Measurements from ENCODE around the gene TANGO2.

Gene TANGO2

DNA sequence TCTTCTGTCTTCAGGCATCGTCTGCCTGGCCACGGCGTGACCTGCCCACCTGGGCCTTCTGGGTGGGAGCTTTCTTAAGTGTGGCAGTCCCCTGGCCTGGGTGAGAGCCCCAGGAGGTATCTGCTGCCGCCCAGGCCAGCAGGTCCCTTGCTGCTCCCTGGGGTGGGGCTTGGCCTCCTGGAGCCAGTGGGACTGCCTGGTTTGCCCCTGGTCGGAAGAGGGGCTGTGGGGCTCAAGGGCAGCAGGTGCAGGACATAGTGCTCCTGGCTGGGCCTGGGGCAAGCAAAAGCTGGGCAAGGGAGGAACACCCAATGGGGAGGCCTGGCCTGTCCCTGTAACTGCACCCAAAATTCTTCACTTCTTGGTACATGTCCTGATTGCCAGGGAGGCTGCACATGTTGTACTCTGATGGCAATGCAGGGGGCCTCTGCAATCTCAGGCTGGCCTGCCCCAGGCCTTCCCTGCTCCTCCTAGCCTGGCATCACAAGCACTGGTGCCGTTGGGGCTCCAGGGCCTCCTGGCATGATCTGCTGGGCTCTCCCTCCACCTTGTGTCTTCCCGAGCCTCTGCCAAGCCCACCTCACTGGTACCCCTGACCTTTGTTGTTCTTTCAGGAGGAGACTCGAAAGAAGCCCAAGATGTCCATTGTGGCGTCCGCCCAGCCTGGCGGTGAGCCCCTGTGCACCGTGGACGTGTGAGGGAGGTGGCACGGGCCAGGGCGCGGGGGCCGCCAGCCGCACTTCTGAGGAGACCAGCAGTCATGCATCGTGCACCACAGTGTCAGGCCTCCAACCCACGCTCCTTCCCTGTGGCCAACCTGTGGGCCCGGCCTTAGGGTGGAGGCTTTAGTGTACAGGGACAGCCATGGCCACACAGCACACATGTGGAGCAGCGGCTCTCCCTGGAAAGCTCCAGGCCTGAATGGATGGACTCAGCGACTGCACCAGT lies 88.8 kb downstream of the TANGO2 start:
- DNase-seq: no peak

DNA sequence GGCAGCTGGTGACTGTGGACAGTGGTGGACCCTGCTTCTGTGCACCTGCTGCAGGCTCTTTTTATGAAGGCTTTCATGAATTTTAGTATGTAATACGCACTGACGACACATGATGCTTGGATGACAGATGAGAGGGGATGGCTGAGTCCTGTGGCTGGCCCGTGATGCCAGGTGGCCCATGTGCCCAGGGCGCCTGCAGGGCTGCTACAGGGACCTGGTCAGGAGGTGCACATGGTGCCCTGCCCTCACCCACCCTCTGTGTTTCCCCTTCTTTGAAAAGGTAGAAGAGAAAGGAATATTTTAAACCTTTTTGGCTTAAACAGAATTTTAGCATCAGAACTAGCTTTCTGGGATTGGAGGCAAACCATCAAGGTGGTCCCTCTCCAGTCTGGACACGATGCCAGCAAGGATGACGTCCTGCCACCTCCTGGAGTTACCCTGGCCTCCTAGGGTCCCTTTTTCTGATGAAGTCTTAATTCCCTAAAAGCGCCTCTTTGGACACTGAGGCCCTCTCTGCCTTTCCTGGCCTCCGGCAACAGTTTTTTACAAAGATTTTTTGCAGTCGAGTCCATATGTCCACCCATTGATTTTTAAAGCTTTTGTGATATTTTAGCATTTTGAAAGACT lies 89.6 kb downstream of the TANGO2 start:
- no peak for DNase-seq

DNA sequence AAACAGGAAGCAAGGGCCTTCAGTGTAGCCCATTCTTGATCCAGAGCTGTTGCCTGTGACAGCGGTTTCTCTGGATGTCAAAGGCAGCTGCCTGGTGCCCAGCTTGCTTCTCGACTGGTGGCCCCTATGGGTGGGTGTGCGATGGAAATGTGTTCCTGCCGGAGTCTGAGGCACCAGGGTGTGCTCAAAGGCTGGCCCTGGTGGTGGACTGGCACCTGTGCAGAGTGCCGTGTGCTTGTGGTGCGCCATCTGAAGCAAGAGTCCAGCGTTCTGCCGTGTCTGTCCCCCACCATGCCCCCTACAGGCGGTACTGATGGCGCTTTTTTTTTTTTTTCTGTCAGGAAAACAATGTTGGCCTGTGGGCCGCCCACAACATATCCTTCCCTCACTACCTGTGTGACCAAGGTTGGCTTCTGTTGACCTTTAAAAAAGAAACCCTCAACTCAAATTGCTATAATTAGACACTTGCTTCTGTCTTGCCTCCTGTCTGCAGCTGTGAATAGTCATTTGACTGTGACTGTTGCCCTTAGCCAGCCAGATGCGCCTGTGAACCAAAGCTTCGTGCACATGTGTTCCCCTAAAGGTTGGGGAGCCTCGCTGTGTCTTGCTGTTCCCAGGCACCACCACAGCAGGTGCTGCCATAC lies 90.3 kb downstream of the TANGO2 start:
- peak; percentile 30 for DNase-seq

DNA sequence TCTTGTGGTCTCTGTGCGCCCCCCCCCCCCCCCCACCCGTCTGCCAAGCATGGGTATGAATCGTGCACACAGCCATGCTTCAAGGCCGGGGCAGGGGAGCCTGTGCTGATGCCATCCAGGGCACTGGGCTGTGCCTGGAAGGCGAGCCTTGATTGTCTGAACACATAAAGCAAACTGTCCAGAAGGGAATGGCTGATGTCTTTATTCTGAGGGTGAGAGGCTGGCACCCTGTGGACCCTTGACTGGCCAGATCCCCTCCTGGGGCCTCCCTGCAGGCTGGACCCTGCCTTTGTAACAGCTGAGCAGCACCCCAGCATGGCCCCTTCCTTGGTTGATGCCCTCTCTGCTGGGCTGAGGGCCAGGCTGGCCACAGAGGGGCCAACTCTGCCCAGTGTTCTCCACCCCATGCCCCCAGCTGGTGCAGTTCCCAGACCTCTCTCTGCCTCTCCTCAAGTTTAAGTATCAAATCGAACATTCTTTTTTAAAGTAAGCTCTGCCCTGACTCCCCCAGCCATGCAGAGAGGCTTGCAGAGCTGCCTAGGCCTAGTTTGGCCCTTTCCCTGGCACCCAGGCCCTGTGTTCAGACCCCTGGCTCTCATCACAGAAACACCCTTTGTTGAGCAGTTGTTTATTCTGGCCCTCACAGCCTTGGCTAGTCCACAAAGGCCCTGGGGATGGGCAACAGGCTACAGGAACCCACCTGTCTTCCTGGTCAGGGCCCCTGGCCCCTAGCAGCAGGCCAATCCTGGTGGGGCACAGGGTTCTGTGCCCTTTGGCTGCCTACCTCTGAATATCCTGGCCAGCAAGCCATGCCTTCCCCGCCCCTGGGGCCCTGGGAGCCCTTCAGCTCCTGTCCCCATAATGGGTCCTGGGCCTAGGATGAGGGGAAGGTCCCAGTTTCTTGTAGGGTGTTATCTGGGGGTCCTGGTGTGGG lies 91.0 kb downstream of the TANGO2 start:
- no peak for DNase-seq

DNA sequence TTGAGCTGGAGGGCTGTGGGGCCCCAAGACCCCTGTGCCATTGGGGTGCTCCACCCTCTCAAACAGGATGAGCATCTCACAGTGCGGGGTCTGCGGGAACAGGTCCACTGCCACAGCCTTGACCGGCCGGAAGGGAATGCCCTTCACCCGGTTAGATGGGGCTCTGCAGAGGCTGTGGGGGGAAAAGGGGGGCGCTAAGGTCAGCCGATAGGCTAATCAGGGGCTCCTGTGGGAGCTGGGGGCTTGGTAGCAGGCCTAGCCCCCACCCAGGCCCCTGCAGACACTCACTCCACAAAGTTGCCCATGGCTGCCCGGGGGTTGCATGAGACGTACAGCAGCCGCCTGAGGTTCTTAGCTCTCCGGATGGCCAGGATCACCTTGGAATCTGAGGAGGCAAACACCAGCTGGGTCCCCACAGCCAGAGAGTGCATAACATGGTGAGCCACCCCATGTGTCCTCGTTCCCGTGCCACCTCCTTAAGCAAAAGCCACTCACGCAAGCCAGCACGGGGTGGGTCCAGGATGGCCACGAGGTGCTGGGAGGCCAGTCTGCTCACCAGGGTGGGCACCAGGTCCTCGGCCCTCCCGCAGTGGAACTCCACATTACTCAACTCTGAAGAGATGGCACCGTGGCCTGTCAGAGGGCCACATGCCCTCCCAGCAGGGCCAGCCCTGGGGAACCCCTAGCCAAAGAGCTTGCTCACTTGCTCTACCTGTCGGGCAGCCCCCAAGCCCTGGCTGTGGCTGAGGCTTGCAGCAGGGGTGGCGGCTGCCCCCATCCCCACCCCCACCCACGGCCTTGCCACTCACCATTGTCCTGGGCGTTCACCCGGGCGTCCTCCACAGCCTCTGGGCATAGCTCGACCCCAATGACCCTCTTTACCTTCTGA lies 92.0 kb downstream of the TANGO2 start:
- no peak for DNase-seq

DNA sequence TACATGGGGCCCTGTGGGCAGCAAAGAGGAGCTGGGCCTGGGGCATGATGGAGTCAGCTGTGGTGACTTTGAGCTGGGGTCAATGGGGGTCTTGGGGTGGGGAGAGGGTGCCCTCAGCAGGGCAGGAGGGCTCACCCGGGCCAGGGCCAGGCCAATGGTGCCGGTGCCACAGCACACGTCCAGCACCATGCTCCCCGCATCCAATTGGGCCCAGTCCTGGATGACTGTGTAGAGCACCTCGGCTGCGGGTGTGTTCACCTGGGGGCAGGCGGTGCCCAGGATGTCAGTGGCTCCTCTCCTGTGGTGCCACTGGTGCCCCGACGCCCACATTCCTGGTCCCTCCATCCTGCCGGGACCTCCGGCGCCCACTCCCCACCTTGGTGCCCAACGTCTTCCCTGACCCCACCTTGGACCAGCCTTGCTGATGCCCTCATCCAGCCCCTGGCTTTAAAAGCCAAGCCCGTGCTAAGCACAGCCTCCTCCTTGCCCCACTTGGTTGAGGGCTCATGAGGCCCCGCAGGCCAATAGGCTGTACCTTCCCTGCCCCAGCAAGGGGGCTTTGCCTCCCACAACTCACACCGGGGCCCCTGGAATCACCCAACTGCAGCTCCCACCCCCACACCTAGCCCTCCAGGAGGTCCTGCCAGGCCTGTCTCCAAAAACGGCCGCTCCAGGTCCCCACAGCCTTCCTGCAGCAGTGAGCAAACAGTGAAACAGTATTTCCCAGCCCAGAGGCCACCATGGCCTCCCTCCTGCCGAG lies 92.8 kb downstream of the TANGO2 start:
- no peak for DNase-seq

DNA sequence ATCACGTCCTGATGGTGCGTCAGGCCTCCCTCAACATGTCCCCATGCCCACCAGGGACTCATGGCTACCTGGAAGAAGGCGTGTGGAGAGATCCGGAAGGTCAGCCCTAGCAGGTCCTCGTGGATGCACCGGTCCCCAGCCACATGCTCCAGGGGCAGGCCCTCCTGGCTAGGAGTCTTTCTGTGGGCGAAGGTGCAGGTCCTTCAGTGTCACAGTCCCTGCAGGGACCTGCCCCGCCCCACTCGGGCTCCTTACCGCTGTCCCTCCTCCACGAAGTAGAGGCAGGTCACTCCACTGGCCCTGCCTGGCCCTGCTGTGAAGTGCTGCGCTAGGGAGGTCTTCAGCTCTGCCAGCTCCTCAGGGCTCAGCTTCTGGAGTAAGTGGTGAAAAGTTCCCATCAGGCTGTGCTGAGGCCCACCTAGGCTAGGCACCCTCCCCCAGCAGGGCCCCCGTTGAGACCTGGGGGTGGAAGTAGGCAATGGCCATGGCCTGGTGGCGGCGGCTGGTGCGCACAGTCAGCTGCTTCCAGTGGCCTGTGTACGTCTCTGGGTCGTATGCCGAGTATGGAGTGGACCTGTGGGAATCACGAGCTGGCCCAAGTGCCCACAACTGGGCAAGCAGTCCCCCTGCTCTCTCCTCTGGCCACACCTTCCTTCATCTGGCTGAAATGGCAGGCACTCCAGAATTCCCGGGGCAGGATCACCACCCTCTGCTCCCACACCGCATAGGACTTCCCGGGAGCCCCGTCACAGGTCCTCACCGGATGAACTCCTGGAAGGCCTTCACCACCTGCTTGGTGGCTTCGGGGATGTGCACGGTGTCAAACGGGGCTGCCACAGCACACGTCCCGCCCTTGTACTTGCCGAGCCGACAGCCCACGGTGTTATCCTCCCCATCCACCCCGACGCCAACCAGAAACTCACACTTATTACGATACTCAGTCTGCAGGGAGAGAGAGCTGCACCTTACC lies 93.9 kb downstream of the TANGO2 start:
- DNase-seq: no peak

DNA sequence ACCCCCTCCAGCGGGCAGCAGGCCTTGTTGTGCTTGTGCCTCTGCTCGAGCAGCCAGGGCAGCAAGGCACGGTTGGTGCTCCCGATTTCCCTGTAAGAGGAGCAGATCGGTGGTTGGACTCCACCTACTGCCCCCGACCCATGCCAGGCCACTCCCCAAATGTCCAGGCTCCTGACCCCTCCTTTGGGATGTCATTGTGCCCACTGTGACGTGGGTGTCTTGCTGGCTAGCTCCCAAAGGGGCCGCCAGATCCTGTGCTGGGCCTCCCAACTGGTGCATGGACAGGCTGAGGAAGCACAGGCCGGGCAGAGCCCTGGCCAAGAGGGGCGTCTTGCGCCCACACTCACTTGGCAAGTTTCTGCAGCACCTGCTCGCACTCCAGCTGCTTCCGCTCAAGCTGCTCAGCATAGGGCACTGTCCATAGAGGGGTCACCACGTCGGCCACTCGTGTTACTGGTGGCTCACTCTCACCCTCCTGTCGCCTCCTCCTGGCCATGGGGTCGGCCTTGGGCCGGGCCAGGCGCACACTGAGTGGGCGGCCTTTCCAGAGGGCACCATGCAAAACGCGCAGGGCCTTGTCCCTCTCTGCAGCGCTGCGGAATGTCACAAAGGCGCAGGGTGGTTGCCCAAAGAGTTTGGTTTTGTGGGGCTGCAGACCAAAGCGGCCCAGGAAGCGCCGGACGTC lies 94.9 kb downstream of the TANGO2 start, which contains the start of gene RANBP1:
TSS of gene RANBP1 (plus strand) at position 414 of the 685 bp plus-strand sequence. CDS start at position 495, 81 bp downstream.
- DNase-seq: no peak

DNA sequence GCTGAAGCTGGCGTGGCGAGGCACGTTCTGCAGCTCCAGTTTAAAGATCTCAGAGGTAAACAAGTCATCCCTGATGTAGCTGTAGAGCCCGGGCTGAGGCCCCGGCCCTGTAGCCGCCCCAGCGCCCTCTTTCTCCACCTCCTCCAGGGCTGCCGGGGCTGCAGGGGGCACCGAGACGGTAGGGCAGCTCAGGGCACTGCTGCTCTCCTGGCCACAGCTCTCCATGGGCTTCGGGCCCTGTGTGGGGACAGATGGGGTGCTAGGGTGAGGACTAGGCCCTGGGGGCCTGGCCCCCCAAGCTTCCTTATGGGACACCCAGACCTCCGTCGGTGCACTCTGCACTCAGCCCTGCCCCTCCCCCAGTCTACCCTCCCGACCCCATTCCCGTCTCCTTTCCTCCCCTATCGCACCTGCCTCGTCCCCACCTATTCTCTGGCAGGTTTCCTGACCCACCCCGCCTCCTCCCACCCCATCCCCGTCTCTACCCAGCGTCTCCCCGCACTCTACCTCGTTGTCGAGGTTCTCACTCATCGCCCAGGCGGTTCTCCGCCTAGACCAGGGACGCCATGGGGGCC lies 95.6 kb downstream of the TANGO2 start:
- DNase-seq: no peak

All from NCI-H1092 treated with DMSO at 0.1 percent for 48 hours (cell line).